Measurements from ENCODE around the gene DAPK3. TPM values are rescaled to one million over a fixed set of nuclear protein-coding genes. Genes with fewer than 3 reads are reported as not detected.

The DAPK3 gene
- total RNA-seq, 1 experiment from 2014 or later = 38.1 TPM

- no peaks in the 10 kb centered on the region for H3K9me3 ChIP-seq (ENCODE audit: insufficient read depth, low read depth)
- no peaks in the 10 kb centered on the region for H4K20me1 ChIP-seq (ENCODE audit: insufficient read depth)
- intact Hi-C loops (cut with micrococcal nuclease; ENCODE audit: unreplicated experiment) = no loop called here
- H2AFZ ChIP-seq = no peak overlapping the region
- no peak overlapping the region for H3K4me2 ChIP-seq
- no peaks in the 10 kb centered on the region for H3K36me3 ChIP-seq (ENCODE audit: low read depth)
- no TSS peak for BruUV-seq (replicated peaks)
- no peaks in the 10 kb centered on the region for H3K4me1 ChIP-seq (replicated peaks; ENCODE audit: insufficient read depth)
- H3K4me3 ChIP-seq = no peak overlapping the region
- ChIA-PET POLR2A (ENCODE audit: unreplicated experiment) (no interaction called here), CTCF (no interaction called here)
- no peak for TF ChIP-seq EZH2 (IDR thresholded peaks at IDR 0.05; ENCODE audit: low read depth)
- no peak for TF ChIP-seq CTCF (conservative IDR thresholded peaks at IDR 0.05)
- H3K9me2 ChIP-seq (ENCODE audit: insufficient read depth) = no peaks in the 10 kb centered on the region
- no peaks in the 10 kb centered on the region for H3K79me2 ChIP-seq (ENCODE audit: low read depth)
- peaks cover 33% of the 10 kb centered on the region for H3K27me3 ChIP-seq (ENCODE audit: insufficient read depth, low read depth)
- no peaks in the 10 kb centered on the region for H3F3A ChIP-seq (ENCODE audit: insufficient read depth, low read depth)
- no peak overlapping the region for H3K27ac ChIP-seq
- no peak for DNase-seq
Measured at GRCh38 chr19:3923912-3924311, 47.0 kb downstream of the DAPK3 start.

GRCh38 chr19:3923096-3923758, 47.7 kb downstream of the DAPK3 start:
- no peaks in the 10 kb centered on the region for H3K36me3 ChIP-seq (ENCODE audit: low read depth)
- no peaks in the 10 kb centered on the region for H3K79me2 ChIP-seq (ENCODE audit: low read depth)
- H3K9me2 ChIP-seq (ENCODE audit: insufficient read depth) = no peaks in the 10 kb centered on the region
- H3K27me3 ChIP-seq (ENCODE audit: insufficient read depth, low read depth) = peaks cover 37% of the 10 kb centered on the region
- TF ChIP-seq CTCF (conservative IDR thresholded peaks at IDR 0.05) (no peak), EZH2 (IDR thresholded peaks at IDR 0.05; ENCODE audit: low read depth) (no peak)
- no peak overlapping the region for H3K4me3 ChIP-seq
- no peak overlapping the region for H3K27ac ChIP-seq
- no peak overlapping the region for H3K4me2 ChIP-seq
- no peaks in the 10 kb centered on the region for H3K4me1 ChIP-seq (replicated peaks; ENCODE audit: insufficient read depth)
- ChIA-PET CTCF (no interaction called here), POLR2A (ENCODE audit: unreplicated experiment) (no interaction called here)
- BruUV-seq (replicated peaks) = no TSS peak
- intact Hi-C loops (cut with micrococcal nuclease; ENCODE audit: unreplicated experiment) = no loop called here
- H3F3A ChIP-seq (ENCODE audit: insufficient read depth, low read depth) = no peaks in the 10 kb centered on the region
- DNase-seq = no peak
- H2AFZ ChIP-seq = no peak overlapping the region
- no peaks in the 10 kb centered on the region for H3K9me3 ChIP-seq (ENCODE audit: insufficient read depth, low read depth)
- H4K20me1 ChIP-seq (ENCODE audit: insufficient read depth) = no peaks in the 10 kb centered on the region

GRCh38 chr19:3919793-3920192, 51.1 kb downstream of the DAPK3 start:
- Histone ChIP-seq H3K4me1 (replicated peaks; ENCODE audit: insufficient read depth) (no peaks in the 10 kb centered on the region), H3K36me3 (ENCODE audit: low read depth) (no peaks in the 10 kb centered on the region), H3K9me3 (ENCODE audit: insufficient read depth, low read depth) (no peaks in the 10 kb centered on the region), H3K4me2 (no peak overlapping the region), H3K4me3 (no peak overlapping the region), H4K20me1 (ENCODE audit: insufficient read depth) (no peaks in the 10 kb centered on the region), H3K27me3 (ENCODE audit: insufficient read depth, low read depth) (peaks cover 32% of the 10 kb centered on the region), H3K27ac (no peak overlapping the region), H2AFZ (no peak overlapping the region), H3K79me2 (ENCODE audit: low read depth) (no peaks in the 10 kb centered on the region), H3K9me2 (ENCODE audit: insufficient read depth) (no peaks in the 10 kb centered on the region), H3F3A (ENCODE audit: insufficient read depth, low read depth) (no peaks in the 10 kb centered on the region)
- POLR2A ChIA-PET (ENCODE audit: unreplicated experiment) = no interaction called here
- CTCF ChIA-PET = no interaction called here
- TF ChIP-seq EZH2 (IDR thresholded peaks at IDR 0.05; ENCODE audit: low read depth) (no peak), CTCF (conservative IDR thresholded peaks at IDR 0.05) (no peak)
- no TSS peak for BruUV-seq (replicated peaks)
- DNase-seq = no peak
- intact Hi-C loops (cut with micrococcal nuclease; ENCODE audit: unreplicated experiment) = no loop called here

Measured in PC-9 (cell line).